GM23338 (cell line): ENCODE results near the gene RAP1B. TPM values are rescaled to one million over a fixed set of nuclear protein-coding genes. Genes with fewer than 3 reads are reported as not detected.

ENCODE experiments used
- ATAC-seq: fragments of 200-7000 bp; cut with Tn5 transposase; 3 replicates; pipeline ENCODE4 v1.9.1; 2020
- DNase-seq: peaks from one replicate; pipeline ENCODE4 v3.0.0-alpha.2; 2015; ENCODE audit warnings: low spot score
- H2AFZ ChIP-seq: fragments of 200-600 bp; sonication (generic); 2 replicates; pipeline ENCODE4 v1.8.0; 2016; ENCODE audit warnings: antibody characterized with exemption, mild to moderate bottlenecking, moderate library complexity
- H3F3A ChIP-seq: fragments of 200-600 bp; sonication (generic); replicated peaks from 2 replicates; pipeline ENCODE4 v1.8.0; 2017; ENCODE audit warnings: antibody characterized with exemption, mixed run types, low read depth
- H3K27ac ChIP-seq: fragments of 200-600 bp; sonication (generic); 2 replicates; pipeline ENCODE4 v1.6.1; 2016; ENCODE audit warnings: low read depth
- H3K27me3 ChIP-seq: fragments of 200-600 bp; sonication (generic); 2 replicates; pipeline ENCODE4 v1.8.0; 2016; ENCODE audit warnings: mild to moderate bottlenecking, mixed run types, moderate library complexity; ENCODE audit not compliant: insufficient read depth
- H3K36me3 ChIP-seq: fragments of 200-600 bp; sonication (generic); 2 replicates; pipeline ENCODE4 v1.8.0; 2016; ENCODE audit warnings: mild to moderate bottlenecking; ENCODE audit not compliant: insufficient read depth
- H3K4me1 ChIP-seq: fragments of 200-600 bp; sonication (generic); 2 replicates; pipeline ENCODE4 v1.8.0; 2016; ENCODE audit warnings: mild to moderate bottlenecking, moderate library complexity; ENCODE audit not compliant: insufficient read depth
- H3K4me2 ChIP-seq: fragments of 200-600 bp; sonication (generic); 2 replicates; pipeline ENCODE4 v1.7.1; 2017; ENCODE audit warnings: mixed run types
- H3K4me3 ChIP-seq: fragments of 200-600 bp; sonication (generic); 2 replicates; pipeline ENCODE4 v1.6.1; 2016; ENCODE audit warnings: mixed run types
- H3K79me2 ChIP-seq: fragments of 200-600 bp; sonication (generic); replicated peaks from 2 replicates; pipeline ENCODE4 v1.8.0; 2017; ENCODE audit warnings: mild to moderate bottlenecking; ENCODE audit not compliant: insufficient read depth
- H3K9me2 ChIP-seq: fragments of 200-600 bp; sonication (generic); 2 replicates; pipeline ENCODE4 v1.8.0; 2017; ENCODE audit not compliant: insufficient read depth
- H4K20me1 ChIP-seq: fragments of 200-600 bp; sonication (generic); replicated peaks from 2 replicates; pipeline ENCODE4 v1.8.0; 2017; ENCODE audit warnings: mild to moderate bottlenecking; ENCODE audit not compliant: insufficient read depth
- H3K27ac Mint-ChIP-seq: 2 replicates; pipeline ENCODE4 v1.8.0; 2020; ENCODE audit warnings: inconsistent platforms, mild to moderate bottlenecking, moderate library complexity, mixed read lengths
- H3K27me3 Mint-ChIP-seq: 3 replicates; pipeline ENCODE4 v1.8.0; 2022; ENCODE audit warnings: low read depth, mild to moderate bottlenecking, moderate library complexity, mixed read lengths, inconsistent platforms; ENCODE audit not compliant: insufficient read depth, poor library complexity
- H3K36me3 Mint-ChIP-seq: 3 replicates; pipeline ENCODE4 v1.8.0; 2021; ENCODE audit warnings: low read depth, mild to moderate bottlenecking, inconsistent platforms, moderate library complexity, mixed read lengths
- H3K4me1 Mint-ChIP-seq: 3 replicates; pipeline ENCODE4 v1.8.0; 2020; ENCODE audit warnings: mild to moderate bottlenecking, inconsistent platforms, mixed read lengths
- H3K4me3 Mint-ChIP-seq: 3 replicates; pipeline ENCODE4 v1.8.0; 2021; ENCODE audit warnings: moderate library complexity, mild to moderate bottlenecking, inconsistent platforms, mixed read lengths
- H3K9me3 Mint-ChIP-seq: 3 replicates; pipeline ENCODE4 v1.8.0; 2020; ENCODE audit warnings: moderate library complexity, mild to moderate bottlenecking, inconsistent platforms, mixed read lengths
- EZH2phosphoT487 ChIP-seq: fragments of 200-600 bp; sonication (generic); IDR thresholded peaks from one replicate; pipeline ENCODE4 v1.8.1; 2018; ENCODE audit warnings: antibody characterized with exemption; ENCODE audit not compliant: unreplicated experiment
- JUNB ChIP-seq: IDR thresholded peaks from one replicate; pipeline ENCODE4 v1.6.1; 2016; ENCODE audit warnings: antibody characterized with exemption; ENCODE audit not compliant: unreplicated experiment
- POLR2AphosphoS5 ChIP-seq: IDR thresholded peaks from 2 replicates; pipeline ENCODE4 v1.6.1; 2016; ENCODE audit warnings: antibody characterized with exemption, low read depth
- ZNF114 ChIP-seq: fragments of 250-450 bp; sonication (Bioruptor Pico); IDR thresholded peaks from 2 replicates; pipeline ENCODE4 v1.5.0; 2020; ENCODE audit warnings: mild to moderate bottlenecking, moderate library complexity
- ZNF331 ChIP-seq: fragments of 250-450 bp; sonication (Bioruptor Pico); IDR thresholded peaks from 2 replicates; pipeline ENCODE4 v1.5.0; 2020; ENCODE audit warnings: low read depth, mild to moderate bottlenecking, moderate library complexity
- polyA plus RNA-seq: library from polyadenylated mRNA; unstranded; fragments of >200 nt; fragmentation: Nextera tagmentation; extraction: Ambion mirVana; gene quantifications from 2 replicates; pipeline ENCODE4 v1.2.1, GENCODE V29; 2016
- total RNA-seq: library from RNA; depleted of rRNA; stranded (reverse); fragments of >200 nt; shearing (Covaris generic); gene quantifications from 2 replicates; pipeline ENCODE4 v1.2.3, GENCODE V29; 2014
- TF ChIP-seq, protein P1 (sequence below): fragments of 250-450 bp; sonication (Bioruptor Pico); IDR thresholded peaks from 2 replicates; pipeline ENCODE4 v1.5.0; 2020; ENCODE audit warnings: mild to moderate bottlenecking, moderate library complexity
- TF ChIP-seq, protein P2 (sequence below): IDR thresholded peaks from 2 replicates; pipeline ENCODE4 v1.6.1; 2016; ENCODE audit warnings: antibody characterized with exemption

Gene RAP1B
- total and polyA plus RNA-seq, 2 experiments from 2014 or later, result 90.6 to 128 TPM

DNA sequence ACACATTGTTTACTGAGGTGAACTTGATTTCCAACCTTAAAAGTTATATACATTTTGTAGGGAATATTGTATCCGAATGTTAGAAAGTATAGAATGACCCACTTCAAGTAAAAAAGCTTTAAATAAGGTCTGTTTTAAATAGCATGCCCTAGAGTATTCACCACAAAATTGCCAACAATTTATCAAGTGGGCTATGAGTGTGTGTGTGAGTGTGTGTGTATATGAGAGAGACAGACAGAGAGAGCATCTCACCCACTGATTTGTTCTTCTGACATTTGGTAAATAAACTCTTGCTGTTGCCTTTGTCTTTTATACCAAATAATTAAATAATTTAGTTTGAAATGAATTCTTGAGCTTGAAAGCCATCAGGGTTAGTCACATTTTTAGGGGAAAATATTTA lies 29.8 kb upstream of the RAP1B start (continued):
- TF ChIP-seq, protein P1, sequence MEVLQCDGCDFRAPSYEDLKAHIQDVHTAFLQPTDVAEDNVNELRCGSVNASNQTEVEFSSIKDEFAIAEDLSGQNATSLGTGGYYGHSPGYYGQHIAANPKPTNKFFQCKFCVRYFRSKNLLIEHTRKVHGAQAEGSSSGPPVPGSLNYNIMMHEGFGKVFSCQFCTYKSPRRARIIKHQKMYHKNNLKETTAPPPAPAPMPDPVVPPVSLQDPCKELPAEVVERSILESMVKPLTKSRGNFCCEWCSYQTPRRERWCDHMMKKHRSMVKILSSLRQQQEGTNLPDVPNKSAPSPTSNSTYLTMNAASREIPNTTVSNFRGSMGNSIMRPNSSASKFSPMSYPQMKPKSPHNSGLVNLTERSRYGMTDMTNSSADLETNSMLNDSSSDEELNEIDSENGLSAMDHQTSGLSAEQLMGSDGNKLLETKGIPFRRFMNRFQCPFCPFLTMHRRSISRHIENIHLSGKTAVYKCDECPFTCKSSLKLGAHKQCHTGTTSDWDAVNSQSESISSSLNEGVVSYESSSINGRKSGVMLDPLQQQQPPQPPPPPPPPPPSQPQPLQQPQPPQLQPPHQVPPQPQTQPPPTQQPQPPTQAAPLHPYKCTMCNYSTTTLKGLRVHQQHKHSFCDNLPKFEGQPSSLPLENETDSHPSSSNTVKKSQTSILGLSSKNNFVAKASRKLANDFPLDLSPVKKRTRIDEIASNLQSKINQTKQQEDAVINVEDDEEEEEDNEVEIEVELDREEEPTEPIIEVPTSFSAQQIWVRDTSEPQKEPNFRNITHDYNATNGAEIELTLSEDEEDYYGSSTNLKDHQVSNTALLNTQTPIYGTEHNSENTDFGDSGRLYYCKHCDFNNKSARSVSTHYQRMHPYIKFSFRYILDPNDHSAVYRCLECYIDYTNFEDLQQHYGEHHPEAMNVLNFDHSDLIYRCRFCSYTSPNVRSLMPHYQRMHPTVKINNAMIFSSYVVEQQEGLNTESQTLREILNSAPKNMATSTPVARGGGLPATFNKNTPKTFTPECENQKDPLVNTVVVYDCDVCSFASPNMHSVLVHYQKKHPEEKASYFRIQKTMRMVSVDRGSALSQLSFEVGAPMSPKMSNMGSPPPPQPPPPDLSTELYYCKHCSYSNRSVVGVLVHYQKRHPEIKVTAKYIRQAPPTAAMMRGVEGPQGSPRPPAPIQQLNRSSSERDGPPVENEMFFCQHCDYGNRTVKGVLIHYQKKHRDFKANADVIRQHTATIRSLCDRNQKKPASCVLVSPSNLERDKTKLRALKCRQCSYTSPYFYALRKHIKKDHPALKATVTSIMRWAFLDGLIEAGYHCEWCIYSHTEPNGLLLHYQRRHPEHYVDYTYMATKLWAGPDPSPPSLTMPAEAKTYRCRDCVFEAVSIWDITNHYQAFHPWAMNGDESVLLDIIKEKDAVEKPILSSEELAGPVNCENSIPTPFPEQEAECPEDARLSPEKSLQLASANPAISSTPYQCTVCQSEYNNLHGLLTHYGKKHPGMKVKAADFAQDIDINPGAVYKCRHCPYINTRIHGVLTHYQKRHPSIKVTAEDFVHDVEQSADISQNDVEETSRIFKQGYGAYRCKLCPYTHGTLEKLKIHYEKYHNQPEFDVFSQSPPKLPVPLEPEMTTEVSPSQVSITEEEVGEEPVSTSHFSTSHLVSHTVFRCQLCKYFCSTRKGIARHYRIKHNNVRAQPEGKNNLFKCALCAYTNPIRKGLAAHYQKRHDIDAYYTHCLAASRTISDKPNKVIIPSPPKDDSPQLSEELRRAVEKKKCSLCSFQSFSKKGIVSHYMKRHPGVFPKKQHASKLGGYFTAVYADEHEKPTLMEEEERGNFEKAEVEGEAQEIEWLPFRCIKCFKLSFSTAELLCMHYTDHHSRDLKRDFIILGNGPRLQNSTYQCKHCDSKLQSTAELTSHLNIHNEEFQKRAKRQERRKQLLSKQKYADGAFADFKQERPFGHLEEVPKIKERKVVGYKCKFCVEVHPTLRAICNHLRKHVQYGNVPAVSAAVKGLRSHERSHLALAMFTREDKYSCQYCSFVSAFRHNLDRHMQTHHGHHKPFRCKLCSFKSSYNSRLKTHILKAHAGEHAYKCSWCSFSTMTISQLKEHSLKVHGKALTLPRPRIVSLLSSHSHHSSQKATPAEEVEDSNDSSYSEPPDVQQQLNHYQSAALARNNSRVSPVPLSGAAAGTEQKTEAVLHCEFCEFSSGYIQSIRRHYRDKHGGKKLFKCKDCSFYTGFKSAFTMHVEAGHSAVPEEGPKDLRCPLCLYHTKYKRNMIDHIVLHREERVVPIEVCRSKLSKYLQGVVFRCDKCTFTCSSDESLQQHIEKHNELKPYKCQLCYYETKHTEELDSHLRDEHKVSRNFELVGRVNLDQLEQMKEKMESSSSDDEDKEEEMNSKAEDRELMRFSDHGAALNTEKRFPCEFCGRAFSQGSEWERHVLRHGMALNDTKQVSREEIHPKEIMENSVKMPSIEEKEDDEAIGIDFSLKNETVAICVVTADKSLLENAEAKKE (CRISPR knock-in tag), result no peak

DNA sequence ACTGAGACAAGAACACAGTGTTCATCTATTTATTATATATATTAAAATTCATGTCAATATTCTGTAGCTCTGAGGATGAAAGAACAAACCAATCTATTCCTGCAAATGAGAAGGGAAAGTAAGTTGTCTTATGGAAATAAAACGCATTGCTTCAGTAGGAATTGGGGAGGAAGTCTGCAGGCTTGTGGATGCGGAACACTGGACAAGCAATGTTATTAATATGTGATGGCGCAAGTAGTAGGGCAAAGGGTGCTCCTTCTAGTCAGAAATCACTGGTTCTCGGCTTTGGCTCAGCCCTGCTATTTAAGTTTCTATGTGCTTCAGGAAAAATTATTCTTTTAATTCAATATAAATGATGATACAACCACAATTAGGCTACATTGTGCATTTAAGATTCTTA lies 28.8 kb upstream of the RAP1B start:
- no peaks in the 10 kb centered on the region; the same call in 2 of the 3 replicates for H3K9me3 Mint-ChIP-seq
- H3K4me3 Mint-ChIP-seq, result no peak overlapping the region
- no peak for TF ChIP-seq EZH2phosphoT487
- TF ChIP-seq, protein P1 (CRISPR knock-in tag), result no peak
- no peak for TF ChIP-seq JUNB
- TF ChIP-seq POLR2AphosphoS5, result no peak
- TF ChIP-seq, protein P2, sequence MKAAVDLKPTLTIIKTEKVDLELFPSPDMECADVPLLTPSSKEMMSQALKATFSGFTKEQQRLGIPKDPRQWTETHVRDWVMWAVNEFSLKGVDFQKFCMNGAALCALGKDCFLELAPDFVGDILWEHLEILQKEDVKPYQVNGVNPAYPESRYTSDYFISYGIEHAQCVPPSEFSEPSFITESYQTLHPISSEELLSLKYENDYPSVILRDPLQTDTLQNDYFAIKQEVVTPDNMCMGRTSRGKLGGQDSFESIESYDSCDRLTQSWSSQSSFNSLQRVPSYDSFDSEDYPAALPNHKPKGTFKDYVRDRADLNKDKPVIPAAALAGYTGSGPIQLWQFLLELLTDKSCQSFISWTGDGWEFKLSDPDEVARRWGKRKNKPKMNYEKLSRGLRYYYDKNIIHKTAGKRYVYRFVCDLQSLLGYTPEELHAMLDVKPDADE, result no peak
- TF ChIP-seq ZNF114 (CRISPR knock-in tag), result no peak
- no peak for TF ChIP-seq ZNF331 (CRISPR knock-in tag)

More for the DNA sequence above, 28.8 kb upstream of the RAP1B start:
- H2AFZ ChIP-seq, result 0 out of 2 replicates have a peak overlapping the region, but pooled peaks have one; percentile 59
- H3K4me1 ChIP-seq, result no peaks in the 10 kb centered on the region
- H3K4me2 ChIP-seq, result no peak overlapping the region
- no peaks in the 10 kb centered on the region; the same call in 1 of the 2 replicates for H4K20me1 ChIP-seq
- DNase-seq (no peak), ATAC-seq (no peak)
- Mint-ChIP-seq H3K27ac (no peak overlapping the region), H3K36me3 (no peaks in the 10 kb centered on the region), H3K27me3 (no peaks in the 10 kb centered on the region), H3K4me1 (peaks cover 5% of the 10 kb centered on the region)
- no peaks in the 10 kb centered on the region for H3K36me3 ChIP-seq
- no peaks in the 10 kb centered on the region for H3K27me3 ChIP-seq
- H3K4me3 ChIP-seq, result no peak overlapping the region
- no peak overlapping the region for H3K27ac ChIP-seq
- no peaks in the 10 kb centered on the region for H3K79me2 ChIP-seq
- H3K9me2 ChIP-seq, result no peaks in the 10 kb centered on the region
- H3F3A ChIP-seq, result no peaks in the 10 kb centered on the region
